Measurements from ENCODE around the gene ITPKB.

Gene ITPKB

GRCh38 chr1:226633541-226634165 is 105.4 kb downstream of the ITPKB start:
- no peaks in the 10 kb centered on the region for H3F3A ChIP-seq (ENCODE audit: insufficient read depth, low read length)
- peaks cover 60% of the 10 kb centered on the region for H3K4me1 ChIP-seq (ENCODE audit: insufficient read depth, low read length, severe bottlenecking)
- H3K4me2 ChIP-seq (ENCODE audit: low read length): no peak overlapping the region
- H3K27me3 ChIP-seq (ENCODE audit: insufficient read depth, low read length): no peaks in the 10 kb centered on the region
- TF ChIP-seq EZH2 (IDR thresholded peaks at IDR 0.05; ENCODE audit: borderline replicate concordance, low read length) (no peak), CTCF (IDR thresholded peaks at IDR 0.05; ENCODE audit: low read length) (no peak)
- no peaks in the 10 kb centered on the region for H3K79me2 ChIP-seq (ENCODE audit: insufficient read depth, low read length)
- no peak overlapping the region; the same call in 1 of the 2 replicates for H3K9ac ChIP-seq (ENCODE audit: low read length)
- H3K27ac ChIP-seq (ENCODE audit: low read depth, low read length, poor library complexity, severe bottlenecking): peak overlapping the region; percentile 57
- no peaks in the 10 kb centered on the region for H3K9me3 ChIP-seq (ENCODE audit: low read length)
- no peaks in the 10 kb centered on the region for H3K9me2 ChIP-seq (ENCODE audit: low read depth, low read length)
- H2AFZ ChIP-seq (ENCODE audit: low read length): no peak overlapping the region
- H4K20me1 ChIP-seq (ENCODE audit: insufficient read depth, low read length): no peaks in the 10 kb centered on the region
- H3K36me3 ChIP-seq (ENCODE audit: insufficient read depth, low read length): peaks cover 60% of the 10 kb centered on the region
- H3K4me3 ChIP-seq (ENCODE audit: low read depth, low read length, poor library complexity, severe bottlenecking): no peak overlapping the region

- no peak overlapping the region for H3K4me3 ChIP-seq (ENCODE audit: low read depth, low read length, poor library complexity, severe bottlenecking)
- no peaks in the 10 kb centered on the region for H3K79me2 ChIP-seq (ENCODE audit: insufficient read depth, low read length)
- TF ChIP-seq CTCF (IDR thresholded peaks at IDR 0.05; ENCODE audit: low read length): no peak
- TF ChIP-seq EZH2 (IDR thresholded peaks at IDR 0.05; ENCODE audit: borderline replicate concordance, low read length): no peak
- H3K4me2 ChIP-seq (ENCODE audit: low read length): no peak overlapping the region
- H3K9ac ChIP-seq (ENCODE audit: low read length): no peak overlapping the region; the same call in 1 of the 2 replicates
- H3K4me1 ChIP-seq (ENCODE audit: insufficient read depth, low read length, severe bottlenecking): peaks cover 55% of the 10 kb centered on the region
- H3K9me2 ChIP-seq (ENCODE audit: low read depth, low read length): no peaks in the 10 kb centered on the region
- no peaks in the 10 kb centered on the region for H3K27me3 ChIP-seq (ENCODE audit: insufficient read depth, low read length)
- H3F3A ChIP-seq (ENCODE audit: insufficient read depth, low read length): no peaks in the 10 kb centered on the region
- peak overlapping the region; percentile 57 for H3K27ac ChIP-seq (ENCODE audit: low read depth, low read length, poor library complexity, severe bottlenecking)
- H3K9me3 ChIP-seq (ENCODE audit: low read length): no peaks in the 10 kb centered on the region
- peaks cover 53% of the 10 kb centered on the region for H3K36me3 ChIP-seq (ENCODE audit: insufficient read depth, low read length)
- no peaks in the 10 kb centered on the region for H4K20me1 ChIP-seq (ENCODE audit: insufficient read depth, low read length)
- H2AFZ ChIP-seq (ENCODE audit: low read length): no peak overlapping the region
Observed at GRCh38 chr1:226632922-226633351, 106.1 kb downstream of the ITPKB start.

- H3K79me2 ChIP-seq (ENCODE audit: insufficient read depth, low read length): no peaks in the 10 kb centered on the region
- no peaks in the 10 kb centered on the region for H3K9me3 ChIP-seq (ENCODE audit: low read length)
- H3K36me3 ChIP-seq (ENCODE audit: insufficient read depth, low read length): peaks cover 46% of the 10 kb centered on the region
- peak overlapping the region; percentile 57 for H3K27ac ChIP-seq (ENCODE audit: low read depth, low read length, poor library complexity, severe bottlenecking)
- H3K4me3 ChIP-seq (ENCODE audit: low read depth, low read length, poor library complexity, severe bottlenecking): no peak overlapping the region
- H3K9ac ChIP-seq (ENCODE audit: low read length): no peak overlapping the region
- no peaks in the 10 kb centered on the region for H3K9me2 ChIP-seq (ENCODE audit: low read depth, low read length)
- peaks cover 49% of the 10 kb centered on the region for H3K4me1 ChIP-seq (ENCODE audit: insufficient read depth, low read length, severe bottlenecking)
- TF ChIP-seq CTCF (IDR thresholded peaks at IDR 0.05; ENCODE audit: low read length) (no peak), EZH2 (IDR thresholded peaks at IDR 0.05; ENCODE audit: borderline replicate concordance, low read length) (no peak)
- H3F3A ChIP-seq (ENCODE audit: insufficient read depth, low read length): no peaks in the 10 kb centered on the region
- no peaks in the 10 kb centered on the region for H4K20me1 ChIP-seq (ENCODE audit: insufficient read depth, low read length)
- H3K4me2 ChIP-seq (ENCODE audit: low read length): no peak overlapping the region
- no peak overlapping the region for H2AFZ ChIP-seq (ENCODE audit: low read length)
- H3K27me3 ChIP-seq (ENCODE audit: insufficient read depth, low read length): no peaks in the 10 kb centered on the region
Observed at GRCh38 chr1:226632169-226632879, 106.8 kb downstream of the ITPKB start.
